VCaP (cell line): ENCODE results near the gene AKR1D1.

ENCODE experiments used
- H3K27ac ChIP-seq: fragments of 450-650 bp; 2 replicates; pipeline ENCODE4 v1.5.1; 2017
- TF ChIP-seq, protein P1 (sequence below): fragments of 450-650 bp; conservative IDR thresholded peaks from 2 replicates; pipeline ENCODE4 v1.5.1; 2017; ENCODE audit warnings: mild to moderate bottlenecking, moderate library complexity

The AKR1D1 gene

DNA sequence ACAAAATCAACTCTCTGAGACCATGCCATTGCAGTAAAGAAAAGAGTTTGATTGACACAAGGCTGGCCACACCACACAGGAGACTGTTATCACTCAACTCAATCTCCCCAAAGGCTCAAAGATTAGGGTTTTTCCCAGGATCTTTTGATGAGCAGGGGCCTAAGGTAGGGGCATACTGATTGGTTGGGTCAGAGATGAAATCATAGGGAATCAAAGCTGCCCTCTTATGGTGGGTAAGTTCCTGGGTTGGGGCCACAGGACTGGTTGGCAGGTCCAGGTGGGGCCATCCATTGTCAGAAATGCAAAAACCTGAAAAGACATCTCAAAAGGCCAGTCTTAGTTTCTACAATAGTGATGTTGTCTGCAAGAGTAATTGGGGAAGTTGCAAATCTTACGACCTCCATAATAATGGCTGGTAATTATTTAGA is 91.6 kb downstream of the AKR1D1 start:
- TF ChIP-seq, protein P1, sequence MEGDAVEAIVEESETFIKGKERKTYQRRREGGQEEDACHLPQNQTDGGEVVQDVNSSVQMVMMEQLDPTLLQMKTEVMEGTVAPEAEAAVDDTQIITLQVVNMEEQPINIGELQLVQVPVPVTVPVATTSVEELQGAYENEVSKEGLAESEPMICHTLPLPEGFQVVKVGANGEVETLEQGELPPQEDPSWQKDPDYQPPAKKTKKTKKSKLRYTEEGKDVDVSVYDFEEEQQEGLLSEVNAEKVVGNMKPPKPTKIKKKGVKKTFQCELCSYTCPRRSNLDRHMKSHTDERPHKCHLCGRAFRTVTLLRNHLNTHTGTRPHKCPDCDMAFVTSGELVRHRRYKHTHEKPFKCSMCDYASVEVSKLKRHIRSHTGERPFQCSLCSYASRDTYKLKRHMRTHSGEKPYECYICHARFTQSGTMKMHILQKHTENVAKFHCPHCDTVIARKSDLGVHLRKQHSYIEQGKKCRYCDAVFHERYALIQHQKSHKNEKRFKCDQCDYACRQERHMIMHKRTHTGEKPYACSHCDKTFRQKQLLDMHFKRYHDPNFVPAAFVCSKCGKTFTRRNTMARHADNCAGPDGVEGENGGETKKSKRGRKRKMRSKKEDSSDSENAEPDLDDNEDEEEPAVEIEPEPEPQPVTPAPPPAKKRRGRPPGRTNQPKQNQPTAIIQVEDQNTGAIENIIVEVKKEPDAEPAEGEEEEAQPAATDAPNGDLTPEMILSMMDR, result no peak

More for the DNA sequence above, 91.6 kb downstream of the AKR1D1 start:
- H3K27ac ChIP-seq, result no peak overlapping the region
